ENCODE data around the gene CRB2. TPM values are rescaled to one million over a fixed set of nuclear protein-coding genes. Genes with fewer than 3 reads are reported as not detected.

Gene CRB2
- total RNA-seq, 1 donor from 2014 or later = not detected

GRCh38 chr9:123314617-123315016 is 41.4 kb upstream of the CRB2 start:
- DNase-seq = no peak
- TF ChIP-seq CTCF (IDR thresholded peaks at IDR 0.05) = no peak
- ATAC-seq = no peak

GRCh38 chr9:123315635-123316034 is 40.4 kb upstream of the CRB2 start:
- H3K27ac ChIP-seq = no peak overlapping the region
- intact Hi-C loops (cut with DNase I) = no loop called here
- DNase-seq = no peak
- peaks cover 23% of the 10 kb centered on the region for H3K4me1 ChIP-seq
- no peaks in the 10 kb centered on the region for H3K27me3 ChIP-seq (ENCODE audit: low read depth)
- no peak for ATAC-seq
- TF ChIP-seq CTCF (IDR thresholded peaks at IDR 0.05) = no peak
- no peaks in the 10 kb centered on the region for H3K9me3 ChIP-seq
- no peaks in the 10 kb centered on the region for H3K36me3 ChIP-seq
- no peak overlapping the region for H3K4me3 ChIP-seq

More at GRCh38 chr9:123314617-123315016, 41.4 kb upstream of the CRB2 start:
- H3K9me3 ChIP-seq = no peaks in the 10 kb centered on the region
- H3K27me3 ChIP-seq (ENCODE audit: low read depth) = no peaks in the 10 kb centered on the region
- H3K4me1 ChIP-seq = peaks cover 21% of the 10 kb centered on the region
- no peak overlapping the region for H3K4me3 ChIP-seq
- H3K27ac ChIP-seq = no peak overlapping the region
- H3K36me3 ChIP-seq = no peaks in the 10 kb centered on the region
- intact Hi-C loops (cut with DNase I) = no loop called here

DNA sequence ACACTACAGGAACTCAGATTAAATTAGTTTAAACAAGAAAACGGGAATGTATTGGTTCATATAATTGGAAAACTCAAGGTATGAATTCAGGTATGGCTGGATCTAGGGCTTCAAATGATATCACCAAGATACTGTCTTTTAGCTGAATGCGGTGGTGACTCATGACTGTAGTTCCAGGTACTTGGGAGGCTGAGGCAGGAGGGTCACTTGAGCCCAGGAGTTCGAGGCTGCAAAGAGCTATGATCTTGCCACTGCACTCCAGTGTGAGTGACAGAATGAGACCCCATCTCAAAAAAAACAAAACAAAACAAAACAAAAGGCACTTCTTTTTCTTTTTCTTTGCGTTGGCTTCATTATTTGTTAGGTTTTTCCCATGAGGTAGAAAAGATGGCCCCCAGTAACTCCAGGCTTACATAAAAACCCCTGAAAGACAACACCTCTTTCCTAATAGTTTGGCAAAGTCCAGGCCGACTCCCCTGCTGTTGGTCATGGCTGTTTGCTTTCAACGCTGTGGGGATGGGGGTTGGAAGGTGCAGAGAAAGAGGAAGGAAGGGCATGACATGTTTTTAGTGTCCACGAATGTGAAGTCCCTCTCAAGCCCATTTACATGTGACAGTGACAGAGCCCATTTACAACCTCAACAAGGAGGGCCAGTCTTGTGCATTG is 39.8 kb upstream of the CRB2 start:
- no peak overlapping the region for H3K27ac ChIP-seq
- H3K36me3 ChIP-seq = no peaks in the 10 kb centered on the region
- no peak for TF ChIP-seq CTCF (IDR thresholded peaks at IDR 0.05)
- DNase-seq (no peak), ATAC-seq (no peak)
- H3K4me3 ChIP-seq = no peak overlapping the region
- intact Hi-C loops (cut with DNase I) = no loop called here
- H3K9me3 ChIP-seq = no peaks in the 10 kb centered on the region
- peaks cover 23% of the 10 kb centered on the region for H3K4me1 ChIP-seq
- no peaks in the 10 kb centered on the region for H3K27me3 ChIP-seq (ENCODE audit: low read depth)

- intact Hi-C loops (cut with DNase I) = no loop called here
- DNase-seq (no peak), ATAC-seq (peak in 1 of 2 donors; percentile 20)
- peaks cover 36% of the 10 kb centered on the region for H3K4me1 ChIP-seq
- no peaks in the 10 kb centered on the region for H3K36me3 ChIP-seq
- H3K27ac ChIP-seq = no peak overlapping the region
- H3K27me3 ChIP-seq (ENCODE audit: low read depth) = no peaks in the 10 kb centered on the region
- H3K9me3 ChIP-seq = no peaks in the 10 kb centered on the region
- TF ChIP-seq CTCF (IDR thresholded peaks at IDR 0.05) = no peak
- no peak overlapping the region for H3K4me3 ChIP-seq
These were observed 37.8 kb upstream of the CRB2 start for GRCh38 chr9:123318202-123318601.

DNA sequence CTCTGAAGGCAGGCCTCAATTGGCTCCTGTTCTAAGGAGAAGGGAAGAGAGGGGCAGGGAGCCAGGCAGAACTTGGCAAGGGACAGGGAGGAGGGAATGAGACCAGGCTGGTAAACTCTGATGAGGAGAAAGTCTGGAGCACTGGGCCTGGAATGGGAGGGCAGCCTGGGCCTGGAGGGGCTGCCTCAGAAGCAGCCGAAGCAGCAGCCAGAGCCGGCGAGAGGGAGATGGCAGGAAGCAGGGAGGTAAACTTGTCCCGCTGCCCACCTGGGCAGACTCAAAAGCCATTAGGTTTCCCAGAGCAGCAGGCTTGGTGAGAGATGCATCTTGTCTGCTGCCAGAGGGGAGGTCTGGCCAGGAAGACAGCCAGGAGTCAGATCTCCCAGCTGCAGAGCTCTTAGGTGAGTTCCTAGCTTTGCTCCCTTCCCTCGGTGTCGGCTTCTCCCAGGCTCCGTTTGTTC is 37.0 kb upstream of the CRB2 start:
- Histone ChIP-seq H3K27ac (no peak overlapping the region), H3K4me1 (peaks cover 36% of the 10 kb centered on the region), H3K27me3 (ENCODE audit: low read depth) (no peaks in the 10 kb centered on the region), H3K4me3 (no peak overlapping the region), H3K36me3 (no peaks in the 10 kb centered on the region), H3K9me3 (no peaks in the 10 kb centered on the region)
- DNase-seq (no peak), ATAC-seq (peak; percentile 20 to 50)
- no peak for TF ChIP-seq CTCF (IDR thresholded peaks at IDR 0.05)
- intact Hi-C loops (cut with DNase I) = no loop called here

Measured in lower lobe of right lung (tissue), 2 donors.